Measurements from ENCODE around the gene MCOLN3.
"Not testable (repeated sequence)": the region's sequence is repeated elsewhere in the genome, so short reads cannot be mapped to it uniquely, and the experiment has no call there.

The MCOLN3 gene

DNA sequence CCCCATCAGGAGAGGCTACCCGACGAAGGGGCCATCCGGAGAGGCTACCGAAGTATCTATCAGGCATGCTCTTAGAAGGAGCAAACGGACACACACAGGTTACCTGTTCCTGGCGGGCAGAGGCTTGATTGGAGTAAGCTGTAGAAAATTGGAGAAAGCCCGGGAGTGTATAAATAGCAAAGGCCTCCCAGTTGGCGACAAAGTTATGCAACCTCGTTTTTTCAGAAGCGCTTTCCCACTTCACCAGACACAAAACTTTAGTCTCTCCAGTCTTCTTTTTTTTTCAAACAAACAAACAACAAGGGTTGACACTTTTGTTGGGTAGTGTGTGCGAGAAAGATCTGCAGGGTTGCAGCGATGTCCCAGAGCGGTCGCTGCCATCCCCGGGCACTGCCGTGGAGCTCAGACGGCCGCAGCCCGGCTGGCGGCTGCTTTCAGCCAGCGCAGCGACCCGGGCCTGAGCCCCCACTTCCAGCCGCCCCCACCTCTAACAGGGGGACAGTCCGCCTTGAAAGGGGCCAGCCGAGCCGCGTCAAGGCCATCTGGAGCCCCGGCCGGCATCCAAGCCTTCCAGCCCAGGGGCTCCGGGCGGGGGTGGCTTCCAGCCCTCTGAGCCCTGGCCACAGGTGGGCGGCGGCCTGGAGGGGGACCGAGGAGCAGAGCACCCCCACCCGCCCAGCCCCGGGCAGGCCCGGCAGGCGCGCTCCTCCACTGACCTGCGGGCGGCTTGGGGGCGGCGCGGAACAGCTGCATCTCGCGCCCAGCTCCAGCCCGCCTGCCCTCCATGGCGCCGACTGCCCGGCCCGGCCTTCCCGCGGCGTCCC, 616 bp downstream of the MCOLN3 start:
- no peak for DNase-seq (ENCODE audit: low spot score)

DNA sequence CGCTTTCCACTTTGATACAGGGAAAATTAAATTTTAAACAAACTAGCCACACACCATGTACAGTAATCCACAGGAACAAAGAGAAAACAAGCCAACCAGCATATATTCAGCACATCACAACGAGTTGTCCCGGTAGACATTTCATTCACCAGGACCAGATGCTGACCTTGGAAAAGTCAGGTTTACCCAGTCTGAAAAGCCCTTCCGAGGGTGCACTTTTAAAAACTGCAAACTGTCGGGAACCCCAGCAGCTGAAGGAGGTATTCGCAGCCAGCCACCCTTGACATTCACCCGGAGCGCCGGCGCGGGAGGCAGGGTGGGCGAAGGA, 1.2 kb downstream of the MCOLN3 start:
- DNase-seq (ENCODE audit: low spot score), result no peak

DNA sequence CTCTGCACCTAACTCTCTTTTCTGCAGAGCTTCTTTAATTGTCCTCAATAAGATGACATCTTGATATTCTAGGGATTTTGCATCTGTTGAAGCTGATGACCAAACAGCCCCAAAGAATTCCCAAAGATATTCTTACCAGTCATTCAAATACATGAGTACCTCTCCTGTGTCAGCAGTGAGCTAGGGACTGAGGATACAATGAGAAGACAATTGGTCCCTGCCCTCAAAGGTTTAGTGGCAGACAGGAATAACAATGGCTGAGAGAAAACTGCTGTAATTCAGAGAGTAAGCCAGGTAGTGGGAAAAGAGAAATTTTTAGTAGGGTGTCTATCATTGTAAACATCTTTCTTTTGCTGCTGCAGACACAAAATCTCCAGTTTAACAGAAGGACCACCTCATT, 5.9 kb downstream of the MCOLN3 start:
- no peak for DNase-seq (ENCODE audit: low spot score)

DNA sequence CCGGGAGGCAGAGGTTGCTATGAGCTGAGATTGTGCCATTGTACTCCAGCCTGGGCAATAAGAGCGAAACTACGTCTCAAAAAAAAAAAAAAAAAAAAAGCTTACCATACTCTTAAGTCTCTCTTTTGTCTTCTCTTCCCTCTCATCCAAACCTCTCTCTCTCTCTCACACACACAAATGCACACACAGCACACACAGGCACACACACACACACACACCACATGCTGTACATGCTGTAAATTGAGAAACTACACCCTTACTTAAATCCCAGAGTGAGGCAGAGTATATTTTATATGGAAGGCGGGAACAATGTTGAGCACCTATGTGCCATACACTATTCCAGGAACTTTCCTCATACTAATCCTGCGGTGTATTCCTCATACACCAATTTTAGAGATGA, 6.5 kb downstream of the MCOLN3 start:
- no peak for DNase-seq (ENCODE audit: low spot score)

GRCh38 chr1:85033221-85033620, 15.1 kb downstream of the MCOLN3 start:
- DNase-seq (ENCODE audit: low spot score), result no peak

- DNase-seq (ENCODE audit: low spot score), result no peak
These were observed 17.8 kb downstream of the MCOLN3 start for GRCh38 chr1:85030536-85030935.

GRCh38 chr1:85028151-85028550, 20.1 kb downstream of the MCOLN3 start:
- DNase-seq (ENCODE audit: low spot score), result no peak

DNA sequence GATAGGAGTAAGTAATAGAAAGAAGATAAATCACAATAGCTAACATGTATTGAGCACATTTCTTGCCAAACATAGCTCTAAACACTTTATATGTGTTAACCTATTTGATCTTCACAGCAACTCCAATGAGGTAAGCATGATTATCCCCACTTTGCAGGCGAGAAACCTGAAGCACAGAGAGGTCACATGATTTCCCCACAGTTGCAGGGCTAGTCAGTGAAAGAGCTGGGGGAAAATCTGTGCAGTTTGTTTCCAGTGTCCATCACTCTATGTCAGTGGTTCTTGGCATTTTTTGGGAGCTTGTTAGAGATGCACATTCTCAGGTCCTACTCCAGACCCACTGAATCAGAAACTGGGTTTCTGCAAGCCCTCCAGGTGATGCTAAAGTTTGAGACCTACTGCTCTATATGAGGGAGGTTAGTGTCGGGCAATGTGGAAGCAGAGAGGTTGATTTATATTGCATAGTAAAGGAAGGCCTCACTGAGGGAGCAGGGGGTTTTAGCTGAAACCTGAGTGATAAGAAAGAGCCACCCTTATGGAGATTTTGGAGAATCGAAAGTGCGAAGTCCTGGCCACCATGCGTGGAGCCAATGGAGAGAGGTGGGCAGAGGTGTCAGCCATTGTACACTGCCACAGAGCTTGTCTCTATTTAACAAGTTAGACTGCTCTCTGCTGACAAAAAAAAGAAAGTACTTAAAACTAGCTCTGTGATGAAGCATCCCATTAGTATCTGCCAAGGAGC, 20.9 kb downstream of the MCOLN3 start:
- peak; percentile 52 for DNase-seq (ENCODE audit: low spot score)

- no peak for DNase-seq (ENCODE audit: low spot score)
These were observed 22.4 kb downstream of the MCOLN3 start for GRCh38 chr1:85025940-85026339.

GRCh38 chr1:85024736-85025135, 23.6 kb downstream of the MCOLN3 start:
- no peak for DNase-seq (ENCODE audit: low spot score)

GRCh38 chr1:85022700-85023099, 25.6 kb downstream of the MCOLN3 start:
- DNase-seq (ENCODE audit: low spot score), result no peak

DNA sequence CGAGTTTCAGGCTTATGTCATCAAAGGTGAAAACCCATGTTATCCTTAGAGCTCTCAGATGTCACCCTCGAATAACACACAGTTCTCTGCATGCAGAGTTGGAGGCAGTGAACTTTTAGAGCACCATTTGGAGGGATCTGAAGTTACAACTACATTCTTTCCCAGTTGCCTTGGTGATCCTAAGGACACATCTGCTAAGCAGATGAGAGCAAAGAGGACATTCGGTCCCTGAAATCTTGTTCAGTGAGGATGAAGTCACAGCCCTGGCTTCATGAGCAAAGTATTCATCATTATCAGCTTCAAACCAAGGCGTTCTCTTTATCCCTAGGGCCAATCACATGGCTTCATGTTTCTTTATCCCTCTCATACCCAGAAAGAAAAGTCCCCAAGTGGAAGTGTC, 28.3 kb downstream of the MCOLN3 start:
- no peak for DNase-seq (ENCODE audit: low spot score)

DNA sequence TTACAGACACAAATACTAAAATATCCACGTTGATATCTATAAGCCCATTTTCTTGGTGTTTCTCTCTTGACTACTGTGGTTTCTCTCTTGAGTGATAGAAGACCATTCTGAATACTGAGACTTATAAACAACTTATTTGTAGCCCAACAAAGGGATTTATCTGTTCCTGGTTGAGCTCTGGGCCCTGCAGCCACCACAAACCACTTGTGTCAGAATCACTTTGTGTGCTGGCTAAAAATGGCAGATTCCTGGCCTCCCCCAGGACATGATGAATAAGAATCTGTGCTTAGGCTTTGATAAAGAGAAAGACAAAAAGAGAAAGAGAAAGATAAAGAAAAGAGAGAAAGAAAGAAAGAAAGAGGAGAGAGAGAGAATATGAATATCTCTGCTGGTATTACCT, 32.5 kb downstream of the MCOLN3 start:
- no peak for DNase-seq (ENCODE audit: low spot score)

DNA sequence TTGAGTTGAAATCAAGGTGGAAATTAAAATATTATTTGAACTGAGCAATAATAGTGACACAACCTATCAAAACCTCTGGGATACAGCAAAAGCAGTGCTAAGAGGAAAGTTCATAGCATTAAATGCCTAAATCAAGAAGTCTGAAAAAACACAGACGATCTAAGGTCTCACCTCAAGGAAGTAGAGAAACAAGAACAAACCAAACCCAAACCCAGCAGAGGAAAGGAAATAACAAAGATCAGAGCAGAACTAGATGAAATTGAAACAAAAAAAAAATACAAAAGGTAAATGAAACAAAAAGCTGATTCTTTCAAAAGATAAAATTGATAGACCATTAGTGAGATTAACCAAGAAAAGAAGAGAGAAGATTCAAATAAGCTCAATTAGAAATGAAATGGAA, 42.7 kb downstream of the MCOLN3 start:
- DNase-seq (ENCODE audit: low spot score), result not testable (repeated sequence)

DNA sequence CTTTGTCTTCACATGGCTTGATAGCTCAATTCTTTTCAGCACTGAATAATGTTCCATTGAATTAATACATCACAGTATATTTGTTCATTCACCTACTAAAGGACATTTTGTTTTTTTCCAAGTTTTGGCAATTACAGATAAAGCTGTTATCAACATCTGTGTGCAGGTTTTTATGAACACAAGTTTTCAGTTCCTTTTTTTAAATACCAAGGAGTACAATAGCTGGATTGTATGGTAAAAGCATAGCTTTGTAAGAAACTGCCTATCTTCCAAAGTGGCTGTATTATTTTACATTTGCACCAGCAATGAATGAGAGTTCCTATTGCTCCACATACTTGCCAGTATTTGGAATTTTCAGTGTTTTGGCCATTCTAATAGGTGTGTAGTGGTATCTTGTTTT, 46.6 kb downstream of the MCOLN3 start:
- DNase-seq (ENCODE audit: low spot score), result no peak

GRCh38 chr1:84998642-84999280, 49.5 kb downstream of the MCOLN3 start:
- peak; percentile 30 for DNase-seq (ENCODE audit: low spot score)

- peak; percentile 42 for DNase-seq (ENCODE audit: low spot score)
These were observed 50.4 kb downstream of the MCOLN3 start for GRCh38 chr1:84997667-84998600.

DNA sequence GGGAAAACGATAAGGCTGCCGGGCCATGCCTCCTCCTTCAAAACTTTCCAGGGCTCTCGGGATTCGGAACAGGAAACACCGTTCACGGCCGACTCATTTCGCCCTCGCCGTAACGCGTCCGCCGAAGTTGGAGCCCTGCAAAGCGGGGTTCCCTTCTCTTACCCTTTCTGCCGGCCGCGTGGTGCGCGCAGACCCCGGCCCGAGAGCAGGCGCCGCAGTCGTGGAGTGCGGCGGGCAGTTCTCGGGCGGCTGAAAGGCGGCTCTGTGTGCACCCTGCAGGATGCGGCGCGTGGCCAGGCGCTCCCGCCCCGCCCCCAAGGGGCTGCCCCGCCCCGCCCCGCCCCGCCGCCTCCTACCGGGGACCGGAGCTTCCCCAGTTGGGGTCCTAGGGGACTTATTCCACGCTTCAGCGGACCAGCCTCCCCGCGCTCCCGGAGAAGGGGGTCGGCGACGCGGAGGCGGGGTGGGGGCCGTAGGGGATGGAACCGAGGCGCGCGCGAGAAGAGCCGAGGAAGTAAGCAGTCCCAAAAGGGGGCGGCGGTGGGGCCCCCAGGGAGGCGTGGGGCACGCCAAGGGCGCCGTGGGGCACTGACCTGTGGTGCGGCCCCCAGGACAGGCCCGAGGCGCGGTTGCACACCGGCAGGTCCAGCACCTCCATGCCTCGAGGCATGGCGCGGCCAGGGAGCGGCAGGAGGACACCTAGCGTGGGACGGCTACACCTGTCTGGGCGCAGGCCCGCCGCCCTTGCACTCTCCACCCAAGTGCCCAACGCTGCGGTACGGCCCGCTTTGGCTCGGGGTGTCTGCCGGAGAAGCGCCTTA, 51.2 kb downstream of the MCOLN3 start, which contains the start of gene MCOLN2:
MCOLN2 (minus strand) TSS at position 268 of the 821 bp plus-strand sequence; CDS start at position 27, 241 bp downstream.
- peak; percentile 78 for DNase-seq (ENCODE audit: low spot score)

- peak; percentile 78 for DNase-seq (ENCODE audit: low spot score)
These were observed 52.6 kb downstream of the MCOLN3 start for GRCh38 chr1:84995484-84996334.

Measured in NAMALWA (cell line).